Neural progenitor cell (in vitro differentiated cells): Measurements from ENCODE around the gene PLK1. TPM values are rescaled to one million over a fixed set of nuclear protein-coding genes. Genes with fewer than 3 reads are reported as not detected.

Experiments used
- DNase-seq: peaks from one replicate; pipeline ENCODE4 v3.0.0-alpha.2; 2016; ENCODE audit warnings: low spot score
- H2AFZ ChIP-seq: fragments of 200-600 bp; sonication (generic); replicated peaks from 2 replicates; pipeline ENCODE4 v1.6.1; 2016; ENCODE audit warnings: antibody characterized with exemption
- H3F3A ChIP-seq: fragments of 200-600 bp; sonication (generic); 2 replicates; pipeline ENCODE4 v1.6.1; 2016; ENCODE audit warnings: antibody characterized with exemption, low read depth
- H3K27ac ChIP-seq: fragments of 200-600 bp; sonication (generic); 2 replicates; pipeline ENCODE4 v1.5.1; 2016; ENCODE audit warnings: mild to moderate bottlenecking
- H3K27me3 ChIP-seq: fragments of 200-600 bp; sonication (generic); 2 replicates; pipeline ENCODE4 v1.6.1; 2016; ENCODE audit warnings: mild to moderate bottlenecking, moderate library complexity
- H3K36me3 ChIP-seq: fragments of 200-600 bp; sonication (generic); 2 replicates; pipeline ENCODE4 v1.5.1; 2016
- H3K4me1 ChIP-seq: fragments of 200-600 bp; sonication (generic); 2 replicates; pipeline ENCODE4 v1.6.1; 2016; ENCODE audit warnings: mixed run types
- H3K4me2 ChIP-seq: fragments of 200-600 bp; sonication (generic); 2 replicates; pipeline ENCODE4 v1.6.1; 2016
- H3K4me3 ChIP-seq: fragments of 200-600 bp; sonication (generic); 2 replicates; pipeline ENCODE4 v1.5.1; 2016
- H3K79me2 ChIP-seq: fragments of 200-600 bp; sonication (generic); 2 replicates; pipeline ENCODE4 v1.6.1; 2016; ENCODE audit warnings: low read depth
- H3K9ac ChIP-seq: fragments of 200-600 bp; sonication (generic); 2 replicates; pipeline ENCODE4 v1.6.1; 2016
- H3K9me3 ChIP-seq: fragments of 200-600 bp; sonication (generic); 2 replicates; pipeline ENCODE4 v1.5.1; 2016; ENCODE audit warnings: low read depth
- H4K20me1 ChIP-seq: fragments of 200-600 bp; sonication (generic); 2 replicates; pipeline ENCODE4 v1.6.1; 2016; ENCODE audit warnings: low read depth
- H3K27ac Mint-ChIP-seq: 3 replicates; pipeline ENCODE4 v1.8.0; 2021; ENCODE audit warnings: mixed read lengths
- H3K27me3 Mint-ChIP-seq: 2 replicates; pipeline ENCODE4 v1.8.0; 2022; ENCODE audit warnings: low read depth, mild to moderate bottlenecking, inconsistent platforms, moderate library complexity, mixed read lengths; ENCODE audit not compliant: insufficient read depth
- H3K36me3 Mint-ChIP-seq: 3 replicates; pipeline ENCODE4 v1.8.0; 2021; ENCODE audit warnings: mixed read lengths
- H3K4me1 Mint-ChIP-seq: 3 replicates; pipeline ENCODE4 v1.8.0; 2021; ENCODE audit warnings: mixed read lengths
- H3K4me3 Mint-ChIP-seq: 3 replicates; pipeline ENCODE4 v1.8.0; 2021; ENCODE audit warnings: mild to moderate bottlenecking, moderate library complexity, mixed read lengths
- H3K9me3 Mint-ChIP-seq: 3 replicates; pipeline ENCODE4 v1.8.0; 2020; ENCODE audit warnings: mixed read lengths
- EZH2 ChIP-seq: fragments of 200-600 bp; sonication (generic); IDR thresholded peaks from 2 replicates; pipeline ENCODE4 v1.6.1; 2017; ENCODE audit warnings: antibody characterized with exemption, mild to moderate bottlenecking, moderate library complexity
- EZH2phosphoT487 ChIP-seq: fragments of 200-600 bp; sonication (generic); IDR thresholded peaks from 2 replicates; pipeline ENCODE4 v1.6.1; 2017; ENCODE audit warnings: antibody characterized with exemption
- total RNA-seq: library from RNA; depleted of rRNA; stranded (reverse); fragments of >200 nt; gene quantifications from 2 replicates; pipeline ENCODE4 v1.2.3, GENCODE V29; 2015; ENCODE audit warnings: low replicate concordance
- TF ChIP-seq, protein P1 (sequence below): fragments of 200-600 bp; sonication (generic); IDR thresholded peaks from 2 replicates; pipeline ENCODE4 v1.5.1; 2017; ENCODE audit warnings: antibody characterized with exemption, mild to moderate bottlenecking

The PLK1 gene
- total RNA-seq, 1 donor from 2014 or later, result 93.5 TPM

DNA sequence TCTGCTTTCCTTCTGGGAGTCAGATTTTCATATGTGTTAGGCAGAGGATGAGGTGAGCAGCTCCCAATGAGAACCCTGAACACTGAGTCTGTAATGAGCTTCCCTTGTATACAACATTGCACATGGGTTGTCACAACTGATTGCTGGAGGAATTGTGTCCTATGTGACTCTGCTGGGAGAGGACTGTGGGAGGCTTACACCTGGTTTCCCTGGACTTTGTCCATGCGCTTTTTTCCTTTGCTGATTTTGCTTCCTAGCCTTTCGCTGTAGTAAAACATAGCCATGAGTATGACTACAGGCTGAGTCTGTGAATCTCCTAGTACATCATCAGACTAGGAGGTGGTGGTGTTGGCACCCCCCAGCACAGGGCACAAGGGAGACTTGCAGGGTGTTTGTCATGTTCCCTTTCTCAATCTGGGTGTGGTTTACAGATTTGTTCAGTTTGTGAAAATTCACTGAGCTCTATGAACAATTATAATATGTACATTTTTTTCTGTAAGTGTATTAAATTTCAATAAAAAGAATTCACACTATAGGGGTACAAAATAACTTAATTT lies 1.7 kb upstream of the PLK1 start:
- no peaks in the 10 kb centered on the region for H3K9me3 Mint-ChIP-seq
- H3K27ac Mint-ChIP-seq, result no peak overlapping the region
- H3K9ac ChIP-seq, result no peak overlapping the region
- H3K4me3 Mint-ChIP-seq, result peak overlapping the region; percentile 98
- H3K4me3 ChIP-seq, result no peak overlapping the region
- peaks cover 40% of the 10 kb centered on the region for H4K20me1 ChIP-seq
- H3K27ac ChIP-seq, result no peak overlapping the region
- peaks cover 47% of the 10 kb centered on the region for H3F3A ChIP-seq
- H3K4me2 ChIP-seq, result no peak overlapping the region
- peaks cover 33% of the 10 kb centered on the region for H3K79me2 ChIP-seq
- no peak for DNase-seq
- TF ChIP-seq EZH2phosphoT487 (no peak), EZH2 (no peak)
- TF ChIP-seq, protein P1, sequence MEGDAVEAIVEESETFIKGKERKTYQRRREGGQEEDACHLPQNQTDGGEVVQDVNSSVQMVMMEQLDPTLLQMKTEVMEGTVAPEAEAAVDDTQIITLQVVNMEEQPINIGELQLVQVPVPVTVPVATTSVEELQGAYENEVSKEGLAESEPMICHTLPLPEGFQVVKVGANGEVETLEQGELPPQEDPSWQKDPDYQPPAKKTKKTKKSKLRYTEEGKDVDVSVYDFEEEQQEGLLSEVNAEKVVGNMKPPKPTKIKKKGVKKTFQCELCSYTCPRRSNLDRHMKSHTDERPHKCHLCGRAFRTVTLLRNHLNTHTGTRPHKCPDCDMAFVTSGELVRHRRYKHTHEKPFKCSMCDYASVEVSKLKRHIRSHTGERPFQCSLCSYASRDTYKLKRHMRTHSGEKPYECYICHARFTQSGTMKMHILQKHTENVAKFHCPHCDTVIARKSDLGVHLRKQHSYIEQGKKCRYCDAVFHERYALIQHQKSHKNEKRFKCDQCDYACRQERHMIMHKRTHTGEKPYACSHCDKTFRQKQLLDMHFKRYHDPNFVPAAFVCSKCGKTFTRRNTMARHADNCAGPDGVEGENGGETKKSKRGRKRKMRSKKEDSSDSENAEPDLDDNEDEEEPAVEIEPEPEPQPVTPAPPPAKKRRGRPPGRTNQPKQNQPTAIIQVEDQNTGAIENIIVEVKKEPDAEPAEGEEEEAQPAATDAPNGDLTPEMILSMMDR, result no peak
- peaks cover 28% of the 10 kb centered on the region for H3K4me1 Mint-ChIP-seq
- H3K4me1 ChIP-seq, result peaks cover 38% of the 10 kb centered on the region
- H3K36me3 ChIP-seq, result peaks cover under 1% of the 10 kb centered on the region
- peaks cover 4% of the 10 kb centered on the region for H3K27me3 Mint-ChIP-seq
- H2AFZ ChIP-seq, result no peak overlapping the region
- no peaks in the 10 kb centered on the region for H3K9me3 ChIP-seq
- H3K36me3 Mint-ChIP-seq, result peaks cover 17% of the 10 kb centered on the region
- no peaks in the 10 kb centered on the region for H3K27me3 ChIP-seq

DNA sequence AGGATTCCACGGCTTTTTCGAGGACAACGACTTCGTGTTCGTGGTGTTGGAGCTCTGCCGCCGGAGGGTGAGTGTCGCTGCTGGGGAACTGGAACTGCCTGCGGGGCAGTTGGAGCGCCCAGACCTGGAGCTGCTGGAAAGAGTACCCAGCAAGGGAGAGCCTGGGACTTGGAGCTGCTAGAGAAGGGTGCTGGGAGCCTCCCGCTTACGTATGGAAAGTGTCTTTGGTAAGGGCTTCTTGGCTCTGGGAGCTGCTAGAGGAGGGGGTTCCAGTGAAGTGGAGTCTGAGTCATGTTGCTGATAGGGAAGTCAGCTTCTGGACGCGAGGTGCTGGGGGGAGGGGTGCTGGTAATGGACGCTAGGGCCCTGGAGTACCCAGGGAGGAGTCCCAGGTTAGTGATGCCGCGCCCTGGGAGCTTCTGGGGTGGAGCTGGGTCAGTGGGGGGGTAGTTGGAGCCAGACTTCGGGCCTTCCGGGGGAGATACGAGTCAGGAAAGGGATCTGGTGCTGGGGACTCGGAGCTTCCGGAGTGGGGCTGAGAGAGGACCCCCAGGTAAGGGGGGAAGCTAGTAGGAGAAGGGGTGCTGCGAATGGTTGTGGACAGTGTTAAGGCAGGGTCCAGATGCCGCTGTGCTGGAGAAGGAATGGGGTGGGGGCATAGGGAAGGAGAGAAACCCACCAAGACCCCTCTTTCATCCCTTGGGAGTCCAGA lies 741 bp downstream of the PLK1 start:
- Histone ChIP-seq H3K9me3 (no peaks in the 10 kb centered on the region), H3F3A (peaks cover 27% of the 10 kb centered on the region), H3K9ac (peak overlapping the region; percentile 67), H3K36me3 (peaks cover 4% of the 10 kb centered on the region), H3K4me3 (peak overlapping the region; percentile 95), H3K4me2 (peak overlapping the region; percentile 85), H3K79me2 (peaks cover 57% of the 10 kb centered on the region), H3K27ac (no peak overlapping the region), H2AFZ (peak overlapping the region; percentile 56), H3K27me3 (no peaks in the 10 kb centered on the region), H3K4me1 (peaks cover 23% of the 10 kb centered on the region), H4K20me1 (peaks cover 53% of the 10 kb centered on the region)
- H3K4me1 Mint-ChIP-seq, result peaks cover 25% of the 10 kb centered on the region
- H3K27ac Mint-ChIP-seq, result peak overlapping the region; percentile 85
- peaks cover 6% of the 10 kb centered on the region for H3K27me3 Mint-ChIP-seq
- peaks cover 29% of the 10 kb centered on the region for H3K36me3 Mint-ChIP-seq
- DNase-seq, result peak; percentile 50
- TF ChIP-seq EZH2phosphoT487, result no peak
- TF ChIP-seq EZH2, result no peak
- TF ChIP-seq, protein P1, result no peak
- H3K4me3 Mint-ChIP-seq, result peak overlapping the region; percentile 98
- H3K9me3 Mint-ChIP-seq, result no peaks in the 10 kb centered on the region

DNA sequence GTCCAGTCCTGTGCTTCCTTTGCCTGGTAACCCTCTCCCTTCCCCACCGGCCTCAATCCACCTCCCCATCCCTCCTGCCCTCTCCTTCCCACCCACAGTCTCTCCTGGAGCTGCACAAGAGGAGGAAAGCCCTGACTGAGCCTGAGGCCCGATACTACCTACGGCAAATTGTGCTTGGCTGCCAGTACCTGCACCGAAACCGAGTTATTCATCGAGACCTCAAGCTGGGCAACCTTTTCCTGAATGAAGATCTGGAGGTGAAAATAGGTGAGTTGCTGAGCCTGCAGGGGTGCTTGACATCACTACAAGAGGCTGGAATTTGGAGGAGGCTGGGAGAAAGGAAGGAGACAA lies 1.3 kb downstream of the PLK1 start:
- Mint-ChIP-seq H3K36me3 (peaks cover 30% of the 10 kb centered on the region), H3K4me1 (peaks cover 25% of the 10 kb centered on the region), H3K4me3 (peak overlapping the region; percentile 98), H3K9me3 (no peaks in the 10 kb centered on the region), H3K27me3 (peaks cover 6% of the 10 kb centered on the region), H3K27ac (peak overlapping the region; percentile 39)
- H3K4me1 ChIP-seq, result peaks cover 19% of the 10 kb centered on the region
- no peak overlapping the region for H3K27ac ChIP-seq
- H3K9me3 ChIP-seq, result no peaks in the 10 kb centered on the region
- H3K4me3 ChIP-seq, result peak overlapping the region; percentile 95
- H3K4me2 ChIP-seq, result peak overlapping the region; percentile 85
- no peaks in the 10 kb centered on the region for H3K27me3 ChIP-seq
- peaks cover 22% of the 10 kb centered on the region for H3F3A ChIP-seq
- H3K36me3 ChIP-seq, result peaks cover 4% of the 10 kb centered on the region
- peaks cover 62% of the 10 kb centered on the region for H3K79me2 ChIP-seq
- peak overlapping the region; percentile 67 for H3K9ac ChIP-seq
- H2AFZ ChIP-seq, result no peak overlapping the region
- DNase-seq, result no peak
- TF ChIP-seq EZH2 (no peak), EZH2phosphoT487 (no peak)
- TF ChIP-seq, protein P1, result no peak
- H4K20me1 ChIP-seq, result peaks cover 56% of the 10 kb centered on the region
